ENCODE results near the gene L1TD1.

L1TD1 gene

DNA sequence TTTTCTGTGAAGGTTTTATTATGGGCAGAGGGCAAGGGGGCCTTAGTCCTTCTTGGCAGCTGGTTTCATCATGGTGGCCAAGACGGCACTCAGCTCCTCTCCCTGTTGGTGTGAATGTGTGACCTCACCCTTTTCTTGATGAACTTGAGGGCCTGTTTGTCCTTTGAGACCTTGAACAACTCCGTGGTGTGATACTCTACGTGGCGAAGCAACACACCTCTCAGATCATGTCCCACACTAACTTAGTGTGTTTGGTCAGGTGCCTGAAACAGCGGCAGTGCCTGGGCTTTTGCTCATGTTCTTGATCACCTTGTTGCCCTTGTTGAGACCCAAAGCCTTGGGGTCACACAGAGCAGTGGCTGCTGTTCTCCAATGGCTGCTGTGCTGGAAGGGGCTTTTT, 13.4 kb downstream of the L1TD1 start:
- TF ChIP-seq SIN3A (IDR thresholded peaks at IDR 0.05; ENCODE audit: borderline replicate concordance, insufficient read depth, low read length) (no peak), POLR2AphosphoS5 (IDR thresholded peaks at IDR 0.05; ENCODE audit: low read depth, low read length) (no peak), FOXP2 (optimal IDR thresholded peaks at IDR 0.05; ENCODE audit: borderline replicate concordance, extremely low read depth, extremely low read length, insufficient read depth) (no peak), TAF1 (IDR thresholded peaks at IDR 0.05; ENCODE audit: borderline replicate concordance, insufficient read depth, low read length) (no peak), REST (IDR thresholded peaks at IDR 0.05; ENCODE audit: insufficient read depth in 1 of 2, low read depth in 2 of 2, low read length in 2 of 2) (no peak)

GRCh38 chr1:62208970-62209369, 14.3 kb downstream of the L1TD1 start:
- TF ChIP-seq TAF1 (IDR thresholded peaks at IDR 0.05; ENCODE audit: borderline replicate concordance, insufficient read depth, low read length) (no peak), REST (IDR thresholded peaks at IDR 0.05; ENCODE audit: insufficient read depth in 1 of 2, low read depth in 2 of 2, low read length in 2 of 2) (no peak), FOXP2 (optimal IDR thresholded peaks at IDR 0.05; ENCODE audit: borderline replicate concordance, extremely low read depth, extremely low read length, insufficient read depth) (no peak), POLR2AphosphoS5 (IDR thresholded peaks at IDR 0.05; ENCODE audit: low read depth, low read length) (no peak), SIN3A (IDR thresholded peaks at IDR 0.05; ENCODE audit: borderline replicate concordance, insufficient read depth, low read length) (no peak)

DNA sequence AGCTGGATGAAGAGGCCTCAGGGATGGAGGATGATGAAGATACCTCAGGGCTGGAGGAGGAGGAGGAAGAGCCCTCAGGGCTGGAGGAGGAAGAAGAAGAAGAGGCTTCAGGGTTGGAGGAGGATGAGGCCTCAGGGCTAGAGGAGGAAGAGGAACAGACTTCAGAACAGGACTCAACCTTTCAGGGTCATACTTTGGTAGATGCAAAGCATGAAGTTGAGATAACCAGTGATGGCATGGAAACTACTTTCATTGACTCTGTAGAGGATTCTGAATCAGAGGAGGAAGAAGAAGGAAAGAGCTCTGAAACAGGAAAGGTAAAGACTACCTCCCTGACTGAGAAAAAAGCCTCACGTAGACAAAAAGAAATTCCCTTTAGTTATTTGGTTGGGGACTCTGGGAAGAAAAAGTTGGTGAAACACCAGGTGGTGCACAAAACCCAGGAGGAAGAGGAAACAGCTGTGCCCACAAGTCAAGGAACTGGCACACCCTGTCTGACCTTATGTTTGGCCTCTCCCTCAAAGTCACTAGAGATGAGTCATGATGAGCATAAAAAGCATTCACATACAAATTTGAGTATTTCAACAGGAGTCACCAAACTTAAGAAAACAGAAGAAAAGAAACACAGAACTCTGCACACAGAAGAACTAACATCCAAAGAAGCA, 15.4 kb downstream of the L1TD1 start:
- TF ChIP-seq SIN3A (IDR thresholded peaks at IDR 0.05; ENCODE audit: borderline replicate concordance, insufficient read depth, low read length) (no peak), REST (IDR thresholded peaks at IDR 0.05; ENCODE audit: insufficient read depth in 1 of 2, low read depth in 2 of 2, low read length in 2 of 2) (no peak), POLR2AphosphoS5 (IDR thresholded peaks at IDR 0.05; ENCODE audit: low read depth, low read length) (no peak), TAF1 (IDR thresholded peaks at IDR 0.05; ENCODE audit: borderline replicate concordance, insufficient read depth, low read length) (no peak), FOXP2 (optimal IDR thresholded peaks at IDR 0.05; ENCODE audit: borderline replicate concordance, extremely low read depth, extremely low read length, insufficient read depth) (no peak)

DNA sequence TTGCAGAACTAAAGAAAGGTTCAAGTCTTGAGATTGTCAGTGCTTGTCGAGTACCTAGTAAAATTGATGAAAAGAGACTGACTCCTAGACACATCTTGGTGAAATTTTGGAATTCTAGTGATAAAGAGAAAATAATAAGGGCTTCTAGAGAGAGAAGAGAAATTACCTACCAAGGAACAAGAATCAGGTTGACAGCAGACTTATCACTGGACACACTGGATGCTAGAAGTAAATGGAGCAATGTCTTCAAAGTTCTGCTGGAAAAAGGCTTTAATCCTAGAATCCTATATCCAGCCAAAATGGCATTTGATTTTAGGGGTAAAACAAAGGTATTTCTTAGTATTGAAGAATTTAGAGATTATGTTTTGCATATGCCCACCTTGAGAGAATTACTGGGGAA, 16.3 kb downstream of the L1TD1 start:
- no peak for TF ChIP-seq TAF1 (IDR thresholded peaks at IDR 0.05; ENCODE audit: borderline replicate concordance, insufficient read depth, low read length)
- TF ChIP-seq REST (IDR thresholded peaks at IDR 0.05; ENCODE audit: insufficient read depth in 1 of 2, low read depth in 2 of 2, low read length in 2 of 2) = no peak
- TF ChIP-seq FOXP2 (optimal IDR thresholded peaks at IDR 0.05; ENCODE audit: borderline replicate concordance, extremely low read depth, extremely low read length, insufficient read depth) = no peak
- no peak for TF ChIP-seq SIN3A (IDR thresholded peaks at IDR 0.05; ENCODE audit: borderline replicate concordance, insufficient read depth, low read length)
- TF ChIP-seq POLR2AphosphoS5 (IDR thresholded peaks at IDR 0.05; ENCODE audit: low read depth, low read length) = no peak

All from PFSK-1 (cell line).